Breast epithelium (tissue), 4 donors: Measurements from ENCODE around the gene STARD5. TPM values are rescaled to one million over a fixed set of nuclear protein-coding genes. Genes with fewer than 3 reads are reported as not detected.

ENCODE experiments used
- DNase-seq, 2 donors: peaks; one replicate each; pipeline ENCODE4 v3.0.0-alpha.2; 2019; ENCODE audit warnings: low spot score in 2 of 2
- H3K27ac ChIP-seq, 2 donors: fragments of 200-600 bp; sonication (generic) in 1 of 2; one replicate each; pipeline ENCODE4 v1.5.1; 2016 to 2019; ENCODE audit warnings: mild to moderate bottlenecking in 1 of 2
- H3K27me3 ChIP-seq, 2 donors: fragments of 200-600 bp; sonication (generic) in 1 of 2; one replicate each; pipeline versions ENCODE4 v1.5.1 to v1.6.0; 2017 to 2019; ENCODE audit warnings: control low read depth in 1 of 2, mild to moderate bottlenecking in 1 of 2
- H3K36me3 ChIP-seq: fragments of 200-600 bp; one replicate; pipeline ENCODE4 v1.5.1; 2019
- H3K4me1 ChIP-seq, 2 donors: fragments of 200-600 bp; sonication (generic); one replicate each; pipeline ENCODE4 v1.5.1; 2016 to 2019; ENCODE audit warnings: control low read depth in 1 of 2
- H3K4me3 ChIP-seq, 3 donors: fragments of 200-600 bp; sonication (generic); 1 replicate in 2 of 3; 2 replicates in 1 of 3; pipeline ENCODE4 v1.5.1; 2016 to 2019; ENCODE audit warnings: mild to moderate bottlenecking in 3 of 3, moderate library complexity in 2 of 3
- H3K9me3 ChIP-seq, 2 donors: fragments of 200-600 bp; sonication (generic) in 1 of 2; one replicate each; pipeline ENCODE4 v1.5.1; 2016 to 2019; ENCODE audit warnings: control low read depth in 1 of 2
- POLR2A ChIP-seq: fragments of 450-650 bp; IDR thresholded peaks from one replicate; pipeline ENCODE4 v1.6.1; 2016; ENCODE audit warnings: antibody characterized with exemption, mild to moderate bottlenecking, moderate library complexity
- POLR2AphosphoS5 ChIP-seq, 3 donors: sonication (generic); formaldehyde crosslinking; IDR thresholded peaks; one replicate each; pipeline ENCODE4 v1.6.1; 2017; ENCODE audit warnings: antibody characterized with exemption in 3 of 3
- intact Hi-C: fragments of 100-400 bp; cut with DNase I; formaldehyde crosslinking; loops from one replicate; pipeline ENCODE4 v1.15.1; 2023; ENCODE audit warnings: low total_unique reads
- total RNA-seq, 3 donors: library from RNA; depleted of rRNA; stranded (reverse); fragments of >200 nt; gene quantifications; one replicate each; pipeline ENCODE4 v1.1.0, GENCODE V29; 2016
- TF ChIP-seq, protein P1 (sequence below), 3 donors: fragments of 450-650 bp; IDR thresholded peaks; one replicate each; pipeline ENCODE4 v1.5.1; 2016 to 2017; ENCODE audit warnings: antibody characterized with exemption in 3 of 3, mild to moderate bottlenecking in 3 of 3, moderate library complexity in 3 of 3

STARD5 gene
- total RNA-seq, 3 donors from 2014 or later = 3.2 to 9.5 (median 6.7) TPM

DNA sequence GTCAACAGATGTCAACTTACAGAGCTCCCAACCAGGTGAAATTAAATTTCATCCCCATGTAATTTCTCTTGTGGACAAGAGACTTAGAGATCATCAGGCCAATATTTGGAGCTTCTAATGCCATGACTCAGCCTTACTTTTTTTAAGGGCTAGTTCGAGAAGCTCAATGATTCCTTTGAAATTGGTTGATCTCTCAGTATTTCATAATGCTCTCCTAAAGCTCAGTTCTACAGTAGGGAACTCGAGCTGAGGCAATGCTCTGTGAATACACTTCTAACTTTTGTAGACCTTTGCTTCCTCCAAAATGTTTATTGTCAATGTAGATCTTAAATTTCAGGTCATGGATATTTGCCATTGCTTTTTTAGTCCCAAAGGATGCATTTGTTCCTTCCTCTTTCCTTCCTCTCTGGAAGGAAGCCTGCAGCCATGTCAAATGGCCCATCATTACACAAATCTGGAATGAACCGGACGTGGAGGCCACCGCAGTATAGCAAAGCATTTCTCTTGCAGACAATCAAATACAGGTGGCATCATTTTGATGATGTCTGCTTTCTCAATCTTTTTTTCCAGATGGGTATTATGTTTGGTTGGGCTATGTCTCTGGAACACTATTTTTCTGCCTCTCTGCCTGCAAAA is 28.3 kb downstream of the STARD5 start:
- H3K36me3 ChIP-seq = no peaks in the 10 kb centered on the region
- DNase-seq = no peak
- TF ChIP-seq, protein P1, sequence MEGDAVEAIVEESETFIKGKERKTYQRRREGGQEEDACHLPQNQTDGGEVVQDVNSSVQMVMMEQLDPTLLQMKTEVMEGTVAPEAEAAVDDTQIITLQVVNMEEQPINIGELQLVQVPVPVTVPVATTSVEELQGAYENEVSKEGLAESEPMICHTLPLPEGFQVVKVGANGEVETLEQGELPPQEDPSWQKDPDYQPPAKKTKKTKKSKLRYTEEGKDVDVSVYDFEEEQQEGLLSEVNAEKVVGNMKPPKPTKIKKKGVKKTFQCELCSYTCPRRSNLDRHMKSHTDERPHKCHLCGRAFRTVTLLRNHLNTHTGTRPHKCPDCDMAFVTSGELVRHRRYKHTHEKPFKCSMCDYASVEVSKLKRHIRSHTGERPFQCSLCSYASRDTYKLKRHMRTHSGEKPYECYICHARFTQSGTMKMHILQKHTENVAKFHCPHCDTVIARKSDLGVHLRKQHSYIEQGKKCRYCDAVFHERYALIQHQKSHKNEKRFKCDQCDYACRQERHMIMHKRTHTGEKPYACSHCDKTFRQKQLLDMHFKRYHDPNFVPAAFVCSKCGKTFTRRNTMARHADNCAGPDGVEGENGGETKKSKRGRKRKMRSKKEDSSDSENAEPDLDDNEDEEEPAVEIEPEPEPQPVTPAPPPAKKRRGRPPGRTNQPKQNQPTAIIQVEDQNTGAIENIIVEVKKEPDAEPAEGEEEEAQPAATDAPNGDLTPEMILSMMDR (IDR thresholded peaks at IDR 0.05) = no peak
- no peak for TF ChIP-seq POLR2AphosphoS5 (IDR thresholded peaks at IDR 0.05)
- no peak for TF ChIP-seq POLR2A
- no peak overlapping the region for H3K4me3 ChIP-seq
- H3K27me3 ChIP-seq = no peaks in the 10 kb centered on the region
- H3K27ac ChIP-seq = no peak overlapping the region
- intact Hi-C loops = no loop called here
- no peaks in the 10 kb centered on the region for H3K9me3 ChIP-seq
- no peaks in the 10 kb centered on the region for H3K4me1 ChIP-seq

DNA sequence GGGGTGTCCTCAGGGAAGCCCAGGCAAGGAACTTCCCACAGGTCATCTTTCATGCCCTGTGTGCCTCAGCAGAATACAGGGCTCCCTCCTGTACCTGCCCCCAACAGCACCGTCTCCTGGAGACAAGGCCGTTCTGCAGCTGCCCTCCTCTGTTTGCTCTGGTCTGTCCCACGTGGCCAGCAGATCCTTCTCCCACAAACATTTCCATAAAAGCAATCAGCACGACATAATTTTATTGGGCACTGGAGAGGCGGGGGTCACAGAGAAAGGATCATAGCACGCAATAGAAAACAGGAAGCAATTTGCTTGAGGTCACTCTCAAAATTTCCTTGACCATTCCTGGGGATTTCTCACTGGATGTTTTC is 29.4 kb downstream of the STARD5 start:
- Histone ChIP-seq H3K36me3 (no peaks in the 10 kb centered on the region), H3K27me3 (no peaks in the 10 kb centered on the region), H3K4me1 (no peaks in the 10 kb centered on the region), H3K4me3 (no peak overlapping the region), H3K27ac (peak overlapping the region; percentile 25 to 35), H3K9me3 (no peaks in the 10 kb centered on the region)
- no peak for DNase-seq
- intact Hi-C loops = no loop called here
- TF ChIP-seq, protein P1 (IDR thresholded peaks at IDR 0.05) = no peak
- TF ChIP-seq POLR2AphosphoS5 (IDR thresholded peaks at IDR 0.05) = no peak
- no peak for TF ChIP-seq POLR2A

DNA sequence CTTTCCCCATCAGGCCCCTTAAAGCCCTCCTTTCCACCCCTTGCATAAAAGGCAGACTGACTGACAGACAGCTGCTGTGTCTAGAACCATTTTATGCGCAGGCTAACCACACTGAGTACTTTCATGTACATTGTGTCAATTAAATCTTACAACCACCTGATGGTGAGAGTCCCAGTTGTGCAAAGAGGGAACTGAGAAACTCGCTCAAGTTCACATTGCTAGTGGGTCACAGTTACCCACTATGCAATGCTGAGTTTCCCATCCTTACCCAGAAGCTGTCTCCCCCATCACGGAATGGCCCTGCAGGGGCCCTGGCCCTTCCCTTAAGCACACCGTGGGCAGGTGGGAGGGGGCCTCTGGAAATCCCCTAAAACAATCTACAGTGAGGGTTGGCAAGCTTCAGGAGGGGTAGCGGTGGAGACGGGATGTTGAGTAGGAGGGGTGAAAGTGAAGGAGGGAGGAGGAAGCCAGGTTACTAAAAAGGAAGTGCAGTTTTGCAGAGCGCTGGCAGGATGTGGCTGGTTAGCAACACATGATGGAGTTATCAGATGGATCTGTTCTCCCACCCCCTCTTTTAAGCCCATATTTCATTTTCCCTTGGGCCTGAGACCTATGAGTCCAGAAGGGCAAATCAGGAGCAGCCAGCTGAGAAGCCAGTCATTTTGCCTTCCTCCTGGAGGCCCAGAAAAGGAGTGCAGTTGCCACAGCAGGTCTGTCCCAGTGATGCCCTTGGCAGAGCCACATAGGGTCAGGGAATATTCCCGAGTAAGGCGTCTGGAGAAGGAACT is 30.0 kb downstream of the STARD5 start:
- Histone ChIP-seq H3K27me3 (no peaks in the 10 kb centered on the region), H3K9me3 (no peaks in the 10 kb centered on the region), H3K27ac (peak overlapping the region; percentile 25 to 35), H3K4me1 (no peaks in the 10 kb centered on the region), H3K36me3 (no peaks in the 10 kb centered on the region), H3K4me3 (no peak overlapping the region)
- intact Hi-C loops = no loop called here
- DNase-seq = no peak
- TF ChIP-seq, protein P1 (IDR thresholded peaks at IDR 0.05) = no peak
- TF ChIP-seq POLR2AphosphoS5 (IDR thresholded peaks at IDR 0.05) (no peak), POLR2A (no peak)

DNA sequence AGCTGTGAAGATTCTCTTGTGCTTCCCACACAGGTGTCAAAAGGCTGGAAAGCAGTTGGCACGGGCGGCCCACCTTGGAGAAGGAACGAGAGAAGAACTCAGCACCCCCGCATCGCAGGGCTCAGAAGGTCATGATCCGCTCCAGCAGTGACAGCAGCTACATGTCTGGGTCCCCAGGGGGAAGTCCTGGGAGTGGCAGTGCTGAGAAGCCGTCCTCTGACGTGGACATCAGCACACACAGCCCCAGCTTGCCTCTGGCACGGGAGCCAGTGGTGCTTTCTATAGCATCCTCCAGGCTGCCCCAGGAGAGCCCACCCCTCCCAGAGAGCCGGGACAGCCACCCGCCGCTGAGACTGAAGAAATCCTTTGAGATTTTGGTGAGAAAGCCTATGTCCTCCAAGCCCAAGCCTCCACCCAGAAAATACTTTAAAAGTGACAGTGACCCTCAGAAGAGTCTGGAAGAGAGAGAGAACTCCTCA is 31.4 kb downstream of the STARD5 start:
- Histone ChIP-seq H3K4me1 (no peaks in the 10 kb centered on the region), H3K36me3 (no peaks in the 10 kb centered on the region), H3K27ac (peak overlapping the region in 1 of 2 donors; percentile 12), H3K27me3 (no peaks in the 10 kb centered on the region), H3K9me3 (no peaks in the 10 kb centered on the region), H3K4me3 (no peak overlapping the region)
- DNase-seq = no peak
- TF ChIP-seq POLR2AphosphoS5 (IDR thresholded peaks at IDR 0.05) = no peak
- TF ChIP-seq, protein P1 (IDR thresholded peaks at IDR 0.05) = no peak
- TF ChIP-seq POLR2A = no peak
- intact Hi-C loops = no loop called here

DNA sequence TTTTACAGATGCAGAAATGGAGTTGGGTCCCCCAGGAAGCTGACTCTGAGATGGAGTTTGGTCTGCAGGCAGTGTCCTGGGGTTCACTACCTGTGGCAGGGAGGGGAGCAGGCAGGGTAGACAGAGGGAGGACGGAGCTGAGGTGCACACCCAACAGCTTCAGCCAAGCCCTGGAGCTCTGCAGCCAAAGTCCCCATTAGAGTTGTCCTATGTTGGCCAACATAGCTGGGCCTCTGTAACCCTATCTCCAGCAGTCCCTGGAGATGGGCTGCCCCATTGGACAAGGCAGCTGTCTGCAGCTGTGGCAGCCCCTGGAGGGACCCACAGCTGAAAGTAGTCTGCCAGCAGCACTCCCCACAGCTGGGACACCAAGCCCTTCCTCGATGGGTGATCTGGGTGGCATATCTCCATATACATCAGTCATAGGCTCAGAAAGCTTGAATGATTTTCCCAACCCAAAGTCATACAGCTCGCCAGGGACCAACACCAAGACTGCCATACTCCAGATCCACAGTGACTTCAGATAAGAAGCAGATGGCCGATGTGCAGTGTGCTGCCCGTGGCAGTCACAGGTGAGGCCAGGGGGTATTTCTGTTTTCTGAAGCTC is 31.9 kb downstream of the STARD5 start:
- no peak for DNase-seq
- no peaks in the 10 kb centered on the region for H3K4me1 ChIP-seq
- H3K36me3 ChIP-seq = no peaks in the 10 kb centered on the region
- no peak overlapping the region for H3K27ac ChIP-seq
- H3K9me3 ChIP-seq = no peaks in the 10 kb centered on the region
- intact Hi-C loops = no loop called here
- H3K27me3 ChIP-seq = no peaks in the 10 kb centered on the region
- no peak overlapping the region for H3K4me3 ChIP-seq
- TF ChIP-seq, protein P1 (IDR thresholded peaks at IDR 0.05) = no peak
